HL-60 (cell line): ENCODE data around the gene TTC9.

Experiments
- DNase-seq, 2 experiments: peaks; one replicate each; pipeline ENCODE4 v3.0.0-alpha.2; 2010 to 2020; ENCODE audit warnings: low read depth in 1 of 2, low spot score in 1 of 2
- H3K27ac ChIP-seq: fragments of 250-450 bp; sonication (Bioruptor Pico); replicated peaks from 2 replicates; pipeline ENCODE4 v1.5.1; 2020; ENCODE audit warnings: mild to moderate bottlenecking, moderate library complexity
- H3K27me3 ChIP-seq: fragments of 250-450 bp; sonication (Bioruptor Pico); 2 replicates; pipeline ENCODE4 v1.5.1; 2021; ENCODE audit warnings: mild to moderate bottlenecking, moderate library complexity; ENCODE audit not compliant: insufficient read depth, poor library complexity, severe bottlenecking
- H3K4me3 ChIP-seq: replicated peaks from 2 replicates; pipeline ENCODE4 v1.5.1; 2011; ENCODE audit warnings: mild to moderate bottlenecking, control low read depth, low read length; ENCODE audit not compliant: insufficient read depth
- GABPA ChIP-seq: IDR thresholded peaks from 2 replicates; pipeline ENCODE4 v1.6.1; 2012; ENCODE audit warnings: low read depth
- POLR2AphosphoS5 ChIP-seq: IDR thresholded peaks from 2 replicates; pipeline ENCODE4 v1.6.1; 2012; ENCODE audit warnings: low read depth
- SPI1 ChIP-seq: IDR thresholded peaks from 2 replicates; pipeline ENCODE4 v1.6.1; 2012; ENCODE audit warnings: low read depth, mild to moderate bottlenecking, borderline replicate concordance
- TF ChIP-seq, protein P1 (sequence below): IDR thresholded peaks from 2 replicates; pipeline ENCODE4 v1.6.1; 2012; ENCODE audit warnings: low read depth; ENCODE audit not compliant: insufficient replicate concordance
- TF ChIP-seq, protein P2 (sequence below): IDR thresholded peaks from one replicate; pipeline ENCODE4 v1.5.1; 2011; ENCODE audit warnings: low read length, control low read depth, inconsistent platforms; ENCODE audit not compliant: insufficient read depth

Gene TTC9

DNA sequence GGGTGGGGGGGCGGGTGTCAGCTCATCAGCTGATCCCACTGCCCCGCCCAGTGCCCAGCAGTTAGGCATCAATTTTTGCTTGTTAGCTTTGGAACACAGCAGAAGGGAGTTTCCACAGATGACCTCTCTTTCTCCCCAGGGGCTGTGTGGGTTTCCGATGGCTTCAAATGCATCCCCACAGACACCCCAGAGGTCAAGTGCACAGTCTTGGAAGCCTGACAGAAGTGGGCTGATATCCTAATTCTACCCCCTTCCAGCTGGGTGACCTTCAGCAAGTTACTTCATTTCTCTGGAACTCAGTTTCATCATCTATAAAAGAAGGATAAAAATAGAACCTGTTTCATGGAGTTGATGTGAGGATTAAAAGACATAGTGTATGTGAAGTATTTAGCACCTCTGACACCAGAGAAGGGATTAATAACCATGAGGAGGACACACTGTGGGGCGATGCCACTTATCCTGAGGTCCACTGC is 22.0 kb downstream of the TTC9 start:
- Histone ChIP-seq H3K27me3 (no peaks in the 10 kb centered on the region), H3K4me3 (no peak overlapping the region), H3K27ac (no peak overlapping the region)
- TF ChIP-seq SPI1 (no peak), POLR2AphosphoS5 (no peak), GABPA (no peak)
- TF ChIP-seq, protein P1, sequence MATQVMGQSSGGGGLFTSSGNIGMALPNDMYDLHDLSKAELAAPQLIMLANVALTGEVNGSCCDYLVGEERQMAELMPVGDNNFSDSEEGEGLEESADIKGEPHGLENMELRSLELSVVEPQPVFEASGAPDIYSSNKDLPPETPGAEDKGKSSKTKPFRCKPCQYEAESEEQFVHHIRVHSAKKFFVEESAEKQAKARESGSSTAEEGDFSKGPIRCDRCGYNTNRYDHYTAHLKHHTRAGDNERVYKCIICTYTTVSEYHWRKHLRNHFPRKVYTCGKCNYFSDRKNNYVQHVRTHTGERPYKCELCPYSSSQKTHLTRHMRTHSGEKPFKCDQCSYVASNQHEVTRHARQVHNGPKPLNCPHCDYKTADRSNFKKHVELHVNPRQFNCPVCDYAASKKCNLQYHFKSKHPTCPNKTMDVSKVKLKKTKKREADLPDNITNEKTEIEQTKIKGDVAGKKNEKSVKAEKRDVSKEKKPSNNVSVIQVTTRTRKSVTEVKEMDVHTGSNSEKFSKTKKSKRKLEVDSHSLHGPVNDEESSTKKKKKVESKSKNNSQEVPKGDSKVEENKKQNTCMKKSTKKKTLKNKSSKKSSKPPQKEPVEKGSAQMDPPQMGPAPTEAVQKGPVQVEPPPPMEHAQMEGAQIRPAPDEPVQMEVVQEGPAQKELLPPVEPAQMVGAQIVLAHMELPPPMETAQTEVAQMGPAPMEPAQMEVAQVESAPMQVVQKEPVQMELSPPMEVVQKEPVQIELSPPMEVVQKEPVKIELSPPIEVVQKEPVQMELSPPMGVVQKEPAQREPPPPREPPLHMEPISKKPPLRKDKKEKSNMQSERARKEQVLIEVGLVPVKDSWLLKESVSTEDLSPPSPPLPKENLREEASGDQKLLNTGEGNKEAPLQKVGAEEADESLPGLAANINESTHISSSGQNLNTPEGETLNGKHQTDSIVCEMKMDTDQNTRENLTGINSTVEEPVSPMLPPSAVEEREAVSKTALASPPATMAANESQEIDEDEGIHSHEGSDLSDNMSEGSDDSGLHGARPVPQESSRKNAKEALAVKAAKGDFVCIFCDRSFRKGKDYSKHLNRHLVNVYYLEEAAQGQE: no peak
- TF ChIP-seq, protein P2, sequence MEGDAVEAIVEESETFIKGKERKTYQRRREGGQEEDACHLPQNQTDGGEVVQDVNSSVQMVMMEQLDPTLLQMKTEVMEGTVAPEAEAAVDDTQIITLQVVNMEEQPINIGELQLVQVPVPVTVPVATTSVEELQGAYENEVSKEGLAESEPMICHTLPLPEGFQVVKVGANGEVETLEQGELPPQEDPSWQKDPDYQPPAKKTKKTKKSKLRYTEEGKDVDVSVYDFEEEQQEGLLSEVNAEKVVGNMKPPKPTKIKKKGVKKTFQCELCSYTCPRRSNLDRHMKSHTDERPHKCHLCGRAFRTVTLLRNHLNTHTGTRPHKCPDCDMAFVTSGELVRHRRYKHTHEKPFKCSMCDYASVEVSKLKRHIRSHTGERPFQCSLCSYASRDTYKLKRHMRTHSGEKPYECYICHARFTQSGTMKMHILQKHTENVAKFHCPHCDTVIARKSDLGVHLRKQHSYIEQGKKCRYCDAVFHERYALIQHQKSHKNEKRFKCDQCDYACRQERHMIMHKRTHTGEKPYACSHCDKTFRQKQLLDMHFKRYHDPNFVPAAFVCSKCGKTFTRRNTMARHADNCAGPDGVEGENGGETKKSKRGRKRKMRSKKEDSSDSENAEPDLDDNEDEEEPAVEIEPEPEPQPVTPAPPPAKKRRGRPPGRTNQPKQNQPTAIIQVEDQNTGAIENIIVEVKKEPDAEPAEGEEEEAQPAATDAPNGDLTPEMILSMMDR: no peak
- DNase-seq: no peak

DNA sequence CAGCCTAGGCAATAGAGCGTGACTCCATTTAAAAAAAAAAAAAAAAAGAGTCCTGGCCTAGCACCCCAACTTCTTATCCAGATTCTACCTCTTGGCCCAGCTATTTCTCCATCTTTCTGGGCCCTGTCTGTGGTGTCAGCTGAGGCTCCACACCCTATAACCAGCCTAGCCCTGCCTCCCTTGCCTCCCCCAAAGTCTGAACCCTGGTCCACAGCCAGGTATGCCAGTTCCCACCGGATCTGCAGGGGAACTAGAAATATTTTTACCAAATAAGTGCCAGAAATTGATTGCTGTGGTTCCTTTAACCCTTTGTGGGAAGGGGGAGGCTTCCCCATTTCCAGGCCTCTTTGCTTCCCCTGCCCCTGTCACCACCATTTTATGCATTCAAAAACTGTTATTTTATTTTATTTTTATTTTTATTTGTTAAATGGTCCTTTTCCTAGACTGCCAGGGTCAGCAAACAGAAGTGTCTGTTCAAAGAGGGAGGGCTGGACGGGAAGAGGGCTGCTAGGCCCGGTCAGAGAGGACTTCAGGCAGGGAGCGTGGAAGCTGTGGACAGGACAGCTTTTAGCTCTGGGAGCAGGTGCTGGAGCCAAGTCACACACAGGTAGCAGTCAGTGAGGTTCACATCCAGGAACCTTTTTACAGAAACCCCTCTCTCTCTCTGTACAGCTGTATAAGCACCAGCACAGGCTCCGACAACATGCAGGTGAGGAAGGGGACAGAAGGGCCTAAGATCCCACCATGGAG is 23.2 kb downstream of the TTC9 start:
- TF ChIP-seq SPI1 (no peak), POLR2AphosphoS5 (no peak), GABPA (no peak)
- no peaks in the 10 kb centered on the region for H3K27me3 ChIP-seq
- H3K4me3 ChIP-seq: no peak overlapping the region
- no peak for DNase-seq
- no peak overlapping the region for H3K27ac ChIP-seq

DNA sequence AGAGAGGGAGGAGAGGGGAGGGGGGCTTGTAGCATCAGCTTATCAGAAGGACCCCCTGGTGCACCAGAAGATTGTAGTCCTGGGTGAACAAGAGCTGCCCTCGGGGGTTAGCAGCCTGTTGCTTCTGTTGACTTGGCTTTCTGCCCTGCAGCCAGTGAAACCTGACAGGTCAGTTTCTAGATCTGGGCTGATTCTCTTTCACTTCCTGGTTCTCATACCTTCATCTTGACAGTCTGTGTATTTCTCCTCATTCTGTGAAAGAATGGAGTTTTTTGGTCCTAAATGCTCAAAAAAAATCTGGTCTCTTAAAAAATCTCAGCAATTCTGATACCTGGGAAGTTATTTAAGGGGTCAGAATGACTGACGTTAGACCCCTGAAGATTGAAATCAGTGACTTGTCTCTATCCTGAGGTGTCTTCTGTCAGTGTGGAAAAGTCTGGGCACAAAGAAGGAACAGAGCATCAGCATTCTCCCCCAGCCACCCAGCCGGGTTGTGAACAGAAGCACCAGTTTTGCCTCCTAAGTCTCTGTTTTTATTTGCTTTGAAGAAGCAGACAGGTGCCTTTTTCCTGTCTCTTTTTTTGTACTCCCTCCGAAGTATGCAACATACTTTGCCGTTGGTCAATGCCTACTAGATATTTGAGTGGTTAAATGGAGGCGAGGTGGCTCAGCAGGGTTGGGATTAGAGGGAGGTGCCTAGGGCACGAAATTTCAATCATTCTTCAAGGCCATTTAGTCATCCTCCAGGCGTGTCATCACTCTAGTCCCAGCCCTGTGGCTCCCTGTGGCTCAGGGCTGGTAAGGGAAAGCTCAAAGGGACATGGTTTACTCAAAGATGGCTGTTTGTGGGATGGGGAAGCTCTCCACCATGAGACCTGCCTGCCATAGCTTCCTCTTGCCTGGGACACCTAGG is 24.0 kb downstream of the TTC9 start:
- TF ChIP-seq, protein P1: no peak
- no peak overlapping the region for H3K4me3 ChIP-seq
- DNase-seq: no peak
- no peaks in the 10 kb centered on the region for H3K27me3 ChIP-seq
- no peak overlapping the region for H3K27ac ChIP-seq

DNA sequence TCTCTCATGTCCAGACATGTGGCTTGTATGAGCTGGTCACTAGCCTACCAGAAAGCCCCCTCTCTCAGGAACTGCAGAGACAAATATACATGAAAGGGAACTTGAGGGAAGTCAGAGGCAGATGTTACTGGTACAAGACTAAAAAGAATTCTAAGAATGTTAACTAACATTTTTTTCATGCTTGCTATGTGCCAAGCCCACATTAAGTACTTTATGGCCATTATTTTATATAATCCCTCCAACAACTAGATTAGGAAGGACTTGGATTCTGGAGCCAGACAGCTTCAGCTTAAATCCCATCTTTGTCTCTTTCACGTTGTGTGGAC is 24.6 kb downstream of the TTC9 start:
- no peak for DNase-seq
- Histone ChIP-seq H3K27me3 (no peaks in the 10 kb centered on the region), H3K4me3 (no peak overlapping the region), H3K27ac (no peak overlapping the region)
- TF ChIP-seq POLR2AphosphoS5 (no peak), GABPA (no peak), SPI1 (no peak)
- TF ChIP-seq, protein P2: no peak
- TF ChIP-seq, protein P1: no peak
